Natural killer cell (primary cell): ENCODE data around the gene ZBTB46. TPM values are rescaled to one million over a fixed set of nuclear protein-coding genes. Genes with fewer than 3 reads are reported as not detected.

Experiments used
- ATAC-seq, 3 donors: fragments of 150-1000 bp in 2 of 3; fragments of 200-7000 bp in 1 of 3; cut with Tn5 transposase; 1 replicate in 1 of 3; 2 replicates in 2 of 3; pipeline ENCODE4 v1.10.0; 2021; ENCODE audit warnings: mild to moderate bottlenecking in 2 of 3, moderate library complexity in 2 of 3
- DNase-seq, 2 donors: peaks; one replicate each; pipeline versions ENCODE4 v3.0.0 to v3.0.0-alpha.2; 2013 to 2021; ENCODE audit warnings: mixed read lengths in 1 of 2
- H3K27ac ChIP-seq: one replicate; pipeline ENCODE4 v1.5.1; 2013; ENCODE audit warnings: mild to moderate bottlenecking, low read length
- H3K27me3 ChIP-seq: one replicate; pipeline ENCODE4 v1.6.1; 2013; ENCODE audit warnings: low read length; ENCODE audit not compliant: control insufficient read depth, insufficient read depth
- H3K36me3 ChIP-seq: one replicate; pipeline ENCODE4 v1.6.1; 2013; ENCODE audit warnings: low read length; ENCODE audit not compliant: control insufficient read depth, insufficient read depth
- H3K4me1 ChIP-seq: one replicate; pipeline ENCODE4 v1.6.1; 2013; ENCODE audit warnings: low read length; ENCODE audit not compliant: control insufficient read depth, insufficient read depth
- H3K4me3 ChIP-seq: one replicate; pipeline ENCODE4 v1.5.1; 2013; ENCODE audit warnings: low read length
- H3K9me3 ChIP-seq: one replicate; pipeline ENCODE4 v1.6.1; 2013; ENCODE audit warnings: low read length; ENCODE audit not compliant: control insufficient read depth, insufficient read depth
- H3K27ac Mint-ChIP-seq, 2 donors: one replicate each; pipeline ENCODE4 v1.8.0; 2022; ENCODE audit warnings: mild to moderate bottlenecking in 2 of 2, mixed read lengths in 2 of 2, moderate library complexity in 1 of 2
- H3K27me3 Mint-ChIP-seq, 2 donors: one replicate each; pipeline ENCODE4 v1.8.0; 2022; ENCODE audit warnings: low read depth in 2 of 2, mixed read lengths in 2 of 2
- H3K36me3 Mint-ChIP-seq: one replicate; pipeline ENCODE4 v1.8.0; 2022; ENCODE audit warnings: mixed read lengths
- H3K4me1 Mint-ChIP-seq, 2 donors: one replicate each; pipeline ENCODE4 v1.8.0; 2022; ENCODE audit warnings: mixed read lengths in 2 of 2
- H3K4me3 Mint-ChIP-seq: one replicate; pipeline ENCODE4 v1.8.0; 2022; ENCODE audit warnings: mild to moderate bottlenecking, moderate library complexity, mixed read lengths
- H3K9me3 Mint-ChIP-seq, 2 donors: one replicate each; pipeline ENCODE4 v1.8.0; 2022; ENCODE audit warnings: mixed read lengths in 2 of 2
- CTCF ChIP-seq: fragments of 200-600 bp; IDR thresholded peaks from one replicate; pipeline ENCODE4 v1.8.0; 2022; ENCODE audit warnings: antibody characterized with exemption
- WGBS: methylation state at CpG from one replicate; pipeline ENCODE4 v1.1.7; 2013; ENCODE audit warnings: missing lambda C conversion rate; ENCODE audit not compliant: insufficient coverage; 5-methylcytosine and 5-hydroxymethylcytosine counted together
- intact Hi-C: fragments of 100-400 bp; cut with micrococcal nuclease; formaldehyde crosslinking; loops from one replicate; pipeline ENCODE4 v1.14.2; 2022
- total RNA-seq, 4 donors: library from RNA; stranded (reverse); fragments of 120-200 nt in 1 of 4; gene quantifications; one replicate each; pipeline versions ENCODE4 v1.2.3 to v1.2.4, GENCODE V29; 2013 to 2022

ZBTB46 gene
- total RNA-seq, 3 donors from 2014 or later (not counting 1 experiment from before 2014, with no cell fraction given) = 1.1 TPM

GRCh38 chr20:63828951-63829350 lies 2.1 kb downstream of the ZBTB46 start:
- no peak overlapping the region for H3K27ac Mint-ChIP-seq
- H3K4me3 ChIP-seq = no peak overlapping the region
- H3K27me3 Mint-ChIP-seq = peaks cover 26 to 34% of the 10 kb centered on the region in 2 donors

GRCh38 chr20:63828545-63828944 lies 2.5 kb downstream of the ZBTB46 start:
- Histone ChIP-seq H3K9me3 (no peaks in the 10 kb centered on the region), H3K4me3 (no peak overlapping the region), H3K36me3 (no peaks in the 10 kb centered on the region), H3K4me1 (peaks cover 11% of the 10 kb centered on the region), H3K27me3 (peaks cover 23% of the 10 kb centered on the region), H3K27ac (no peak overlapping the region)
- Mint-ChIP-seq H3K4me3 (peak overlapping the region; percentile 31), H3K27ac (no peak overlapping the region), H3K4me1 (peaks cover 9 to 10% of the 10 kb centered on the region in 2 donors), H3K9me3 (no peaks in the 10 kb centered on the region), H3K36me3 (no peaks in the 10 kb centered on the region), H3K27me3 (peaks cover 26 to 34% of the 10 kb centered on the region in 2 donors)
- 95% methylated on average over 14 of the region's 14 CpGs for WGBS
- intact Hi-C loops = no loop called here
- ATAC-seq = no peak
- no peak for TF ChIP-seq CTCF
- no peak for DNase-seq

More at GRCh38 chr20:63828951-63829350, 2.1 kb downstream of the ZBTB46 start:
- Histone ChIP-seq H3K9me3 (no peaks in the 10 kb centered on the region), H3K4me1 (peaks cover 11% of the 10 kb centered on the region), H3K27me3 (peaks cover 23% of the 10 kb centered on the region), H3K27ac (no peak overlapping the region), H3K36me3 (no peaks in the 10 kb centered on the region)
- ATAC-seq = no peak
- Mint-ChIP-seq H3K4me3 (no peak overlapping the region), H3K9me3 (no peaks in the 10 kb centered on the region), H3K36me3 (no peaks in the 10 kb centered on the region), H3K4me1 (peaks cover 9 to 10% of the 10 kb centered on the region in 2 donors)
- 78% methylated on average over 10 of the region's 10 CpGs for WGBS
- no peak for DNase-seq
- intact Hi-C loops = no loop called here
- TF ChIP-seq CTCF = no peak

GRCh38 chr20:63828124-63828523 lies 2.9 kb downstream of the ZBTB46 start:
- 92% methylated on average over 8 of the region's 8 CpGs for WGBS
- H3K4me3 Mint-ChIP-seq = peak overlapping the region; percentile 31

More at GRCh38 chr20:63828124-63828523, 2.9 kb downstream of the ZBTB46 start:
- Histone ChIP-seq H3K4me1 (peaks cover 11% of the 10 kb centered on the region), H3K9me3 (no peaks in the 10 kb centered on the region), H3K27me3 (peaks cover 23% of the 10 kb centered on the region), H3K4me3 (no peak overlapping the region), H3K27ac (no peak overlapping the region), H3K36me3 (no peaks in the 10 kb centered on the region)
- H3K27ac Mint-ChIP-seq = no peak overlapping the region
- DNase-seq = no peak
- intact Hi-C loops = no loop called here
- ATAC-seq = no peak
- no peaks in the 10 kb centered on the region for H3K36me3 Mint-ChIP-seq
- TF ChIP-seq CTCF = no peak
- peaks cover 26 to 34% of the 10 kb centered on the region in 2 donors for H3K27me3 Mint-ChIP-seq
- H3K9me3 Mint-ChIP-seq = no peaks in the 10 kb centered on the region
- H3K4me1 Mint-ChIP-seq = peaks cover 9 to 10% of the 10 kb centered on the region in 2 donors
